Left lung (tissue), 10 donors: Measurements from ENCODE around the gene SMAD2. TPM values are rescaled to one million over a fixed set of nuclear protein-coding genes. Genes with fewer than 3 reads are reported as not detected.

Source experiments
- ATAC-seq: fragments of 200-7000 bp; cut with Tn5 transposase; one replicate; pipeline ENCODE4 v1.9.1; 2020; ENCODE audit warnings: moderate library complexity
- DNase-seq, 4 donors: peaks; one replicate each; pipeline ENCODE4 v3.0.0-alpha.2; 2013 to 2020
- H3K27ac ChIP-seq, 2 donors: fragments of 200-600 bp; sonication (generic) in 1 of 2; one replicate each; pipeline versions ENCODE4 v1.5.0 to v1.8.0; 2020 to 2021
- H3K27me3 ChIP-seq, 2 donors: fragments of 200-600 bp; sonication (generic) in 1 of 2; one replicate each; pipeline versions ENCODE4 v1.5.0 to v1.8.0; 2020 to 2021
- H3K36me3 ChIP-seq, 2 donors: fragments of 200-600 bp; sonication (generic) in 1 of 2; one replicate each; pipeline versions ENCODE4 v1.5.0 to v1.8.0; 2020 to 2021
- H3K4me1 ChIP-seq, 2 donors: fragments of 200-600 bp; one replicate each; pipeline ENCODE4 v1.8.0; 2021
- H3K4me3 ChIP-seq, 2 donors: fragments of 200-600 bp; sonication (generic) in 1 of 2; one replicate each; pipeline versions ENCODE4 v1.5.0 to v1.8.0; 2020 to 2021; ENCODE audit warnings: mild to moderate bottlenecking in 1 of 2
- H3K9me3 ChIP-seq, 2 donors: fragments of 200-600 bp; sonication (generic) in 1 of 2; one replicate each; pipeline versions ENCODE4 v1.5.0 to v1.8.0; 2020 to 2021
- intact Hi-C, 2 donors: fragments of 100-400 bp; cut with DNase I; formaldehyde crosslinking; loops; one replicate each; pipeline versions ENCODE4 v1.11.2 to v1.14.2; 2022
- polyA plus RNA-seq, 6 donors: library from polyadenylated mRNA; unstranded; fragments of 120-200 nt; gene quantifications; one replicate each; pipeline ENCODE4 v1.2.1, GENCODE V29; 2013; ENCODE audit not compliant: insufficient read length in 6 of 6
- total RNA-seq, 2 donors: library from RNA; stranded (reverse); fragmentation: NEBNext Ultra II Directional; extraction: Animal tissue kit (Norgen Biotek cat#: 25700); gene quantifications; one replicate each; pipeline ENCODE4 v1.2.1, GENCODE V29; 2021
- TF ChIP-seq, protein P1 (sequence below), 2 donors: fragments of 200-600 bp; sonication (generic) in 1 of 2; IDR thresholded peaks; one replicate each; pipeline versions ENCODE4 v1.5.0 to v1.8.0; 2021; ENCODE audit warnings: antibody characterized with exemption in 2 of 2
- donor health status: DM: no; HTN: yes; CAD: no.
- donor health status: DM: no; HTN: no; CAD: no.

SMAD2 gene
- total and polyA plus RNA-seq, 8 donors, result 75.9 to 143 (median 85.9) TPM

DNA sequence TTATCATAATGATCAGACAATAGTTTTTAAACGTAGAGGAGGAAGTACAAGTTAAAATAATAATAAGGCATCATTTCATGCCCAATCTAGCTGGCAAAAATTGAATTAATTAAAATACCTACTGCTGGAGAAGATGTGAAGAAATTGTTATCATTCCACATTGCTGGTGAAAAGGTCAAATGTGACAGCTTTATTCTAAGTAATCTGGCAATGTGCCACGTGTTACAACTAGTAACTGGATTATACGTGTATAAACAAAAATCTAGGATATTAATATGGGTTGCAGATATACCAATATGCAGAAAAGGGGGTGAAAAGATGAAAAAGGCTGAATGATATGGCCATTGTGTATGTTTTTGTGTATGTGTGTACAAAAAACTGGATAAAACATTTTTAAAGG, 32.4 kb downstream of the SMAD2 start:
- no peak overlapping the region for H3K4me3 ChIP-seq
- no peaks in the 10 kb centered on the region for H3K9me3 ChIP-seq
- no peak overlapping the region for H3K27ac ChIP-seq
- H3K27me3 ChIP-seq, result no peaks in the 10 kb centered on the region
- TF ChIP-seq, protein P1, sequence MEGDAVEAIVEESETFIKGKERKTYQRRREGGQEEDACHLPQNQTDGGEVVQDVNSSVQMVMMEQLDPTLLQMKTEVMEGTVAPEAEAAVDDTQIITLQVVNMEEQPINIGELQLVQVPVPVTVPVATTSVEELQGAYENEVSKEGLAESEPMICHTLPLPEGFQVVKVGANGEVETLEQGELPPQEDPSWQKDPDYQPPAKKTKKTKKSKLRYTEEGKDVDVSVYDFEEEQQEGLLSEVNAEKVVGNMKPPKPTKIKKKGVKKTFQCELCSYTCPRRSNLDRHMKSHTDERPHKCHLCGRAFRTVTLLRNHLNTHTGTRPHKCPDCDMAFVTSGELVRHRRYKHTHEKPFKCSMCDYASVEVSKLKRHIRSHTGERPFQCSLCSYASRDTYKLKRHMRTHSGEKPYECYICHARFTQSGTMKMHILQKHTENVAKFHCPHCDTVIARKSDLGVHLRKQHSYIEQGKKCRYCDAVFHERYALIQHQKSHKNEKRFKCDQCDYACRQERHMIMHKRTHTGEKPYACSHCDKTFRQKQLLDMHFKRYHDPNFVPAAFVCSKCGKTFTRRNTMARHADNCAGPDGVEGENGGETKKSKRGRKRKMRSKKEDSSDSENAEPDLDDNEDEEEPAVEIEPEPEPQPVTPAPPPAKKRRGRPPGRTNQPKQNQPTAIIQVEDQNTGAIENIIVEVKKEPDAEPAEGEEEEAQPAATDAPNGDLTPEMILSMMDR (IDR thresholded peaks at IDR 0.05), result no peak
- H3K4me1 ChIP-seq, result peaks cover 0 to 48% of the 10 kb centered on the region in 2 donors
- no peaks in the 10 kb centered on the region for H3K36me3 ChIP-seq
- DNase-seq (no peak), ATAC-seq (no peak)
- intact Hi-C loops, result no loop called here

DNA sequence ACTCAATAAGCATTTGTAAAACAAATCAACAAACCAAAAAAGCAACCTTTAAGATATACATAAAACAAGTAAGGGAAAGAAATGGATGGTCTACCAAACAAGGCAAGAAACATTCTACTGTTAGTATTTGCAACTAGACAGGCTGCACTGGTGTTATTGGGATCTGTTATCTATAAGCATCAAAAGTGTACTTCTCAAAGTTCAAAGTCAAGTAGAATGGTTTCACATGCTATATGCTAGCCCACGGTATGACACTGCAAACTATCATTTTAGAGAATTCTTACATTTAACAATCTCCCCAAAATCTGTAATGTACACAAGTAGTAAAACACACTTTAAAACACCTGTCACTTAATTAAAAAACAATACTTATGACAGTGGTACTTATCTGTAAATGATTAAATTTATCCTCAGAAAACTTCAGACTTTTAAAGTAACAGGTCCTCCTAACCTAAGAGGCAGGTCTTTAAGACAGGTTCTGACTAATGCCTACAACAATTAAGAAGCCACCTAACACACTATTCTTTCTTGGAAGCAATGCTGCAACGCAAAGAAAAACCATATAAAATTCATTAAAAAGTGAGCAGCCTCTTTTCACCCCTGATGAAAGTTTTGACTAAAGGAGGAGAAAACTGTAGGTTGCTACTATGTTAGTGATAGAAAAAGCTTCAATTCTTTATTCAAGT, 34.8 kb downstream of the SMAD2 start:
- intact Hi-C loops, result no loop called here
- TF ChIP-seq, protein P1 (IDR thresholded peaks at IDR 0.05), result no peak
- DNase-seq (no peak), ATAC-seq (no peak)
- Histone ChIP-seq H3K36me3 (peaks cover 0 to 8% of the 10 kb centered on the region in 2 donors), H3K9me3 (no peaks in the 10 kb centered on the region), H3K4me1 (peaks cover 0 to 24% of the 10 kb centered on the region in 2 donors), H3K27me3 (no peaks in the 10 kb centered on the region), H3K4me3 (no peak overlapping the region), H3K27ac (no peak overlapping the region)

DNA sequence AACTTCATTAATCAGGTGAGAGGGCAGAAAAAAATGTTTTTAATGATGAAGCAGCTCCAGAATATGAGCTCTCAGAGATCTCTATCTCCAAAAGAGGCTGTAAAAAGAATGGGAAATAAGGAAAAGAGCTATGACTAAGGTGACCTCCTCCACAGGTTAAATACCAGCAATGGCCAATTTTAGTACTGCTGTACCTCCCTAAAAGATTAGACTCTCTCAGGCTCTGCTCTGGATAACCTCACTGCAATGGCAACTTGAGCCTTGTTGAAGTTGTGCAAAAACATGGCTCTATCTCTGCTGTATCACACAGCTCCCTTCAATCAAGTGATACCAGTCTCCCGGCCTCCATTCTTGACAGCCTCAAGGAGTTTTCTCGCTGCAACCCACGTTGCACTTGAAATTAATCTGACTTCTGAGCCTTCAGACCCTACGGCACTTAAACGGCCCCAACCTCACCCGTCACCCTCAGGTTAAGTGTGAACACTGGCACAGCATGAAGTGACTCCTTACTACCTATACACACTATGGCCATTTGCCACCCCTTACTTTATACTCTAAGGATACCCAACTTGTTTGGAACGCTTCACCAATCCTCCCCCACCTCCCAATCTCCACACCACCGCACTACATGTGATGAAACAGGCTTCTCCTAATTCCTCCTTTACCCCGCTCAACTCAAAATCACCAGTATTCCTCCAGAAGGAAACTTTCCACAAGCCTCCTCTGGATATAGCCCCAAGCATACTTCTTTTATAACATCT, 36.3 kb downstream of the SMAD2 start:
- Histone ChIP-seq H3K4me1 (peaks cover 0 to 21% of the 10 kb centered on the region in 2 donors), H3K9me3 (no peaks in the 10 kb centered on the region), H3K36me3 (peaks cover 0 to 10% of the 10 kb centered on the region in 2 donors), H3K27me3 (no peaks in the 10 kb centered on the region), H3K4me3 (no peak overlapping the region), H3K27ac (no peak overlapping the region)
- intact Hi-C loops, result no loop called here
- ATAC-seq (no peak), DNase-seq (no peak)
- TF ChIP-seq, protein P1 (IDR thresholded peaks at IDR 0.05), result no peak

- Histone ChIP-seq H3K27ac (no peak overlapping the region), H3K4me3 (no peak overlapping the region), H3K4me1 (peaks cover 0 to 11% of the 10 kb centered on the region in 2 donors), H3K36me3 (peaks cover 0 to 18% of the 10 kb centered on the region in 2 donors), H3K27me3 (no peaks in the 10 kb centered on the region), H3K9me3 (no peaks in the 10 kb centered on the region)
- DNase-seq (no peak), ATAC-seq (no peak)
- intact Hi-C loops, result no loop called here
- TF ChIP-seq, protein P1 (IDR thresholded peaks at IDR 0.05), result no peak
Observed at GRCh38 chr18:47893047-47893446, 37.4 kb downstream of the SMAD2 start.

- H3K27me3 ChIP-seq, result no peaks in the 10 kb centered on the region
- DNase-seq (no peak), ATAC-seq (no peak)
- TF ChIP-seq, protein P1 (IDR thresholded peaks at IDR 0.05), result no peak
- H3K4me3 ChIP-seq, result no peak overlapping the region
- no peak overlapping the region for H3K27ac ChIP-seq
- intact Hi-C loops, result no loop called here
- H3K4me1 ChIP-seq, result no peaks in the 10 kb centered on the region
- no peaks in the 10 kb centered on the region for H3K9me3 ChIP-seq
- peaks cover 0 to 30% of the 10 kb centered on the region in 2 donors for H3K36me3 ChIP-seq
Observed at GRCh38 chr18:47888156-47888555, 42.3 kb downstream of the SMAD2 start.
